Fibroblast of skin of abdomen (primary cell): ENCODE results near the gene HAND1. TPM values are rescaled to one million over a fixed set of nuclear protein-coding genes. Genes with fewer than 3 reads are reported as not detected.
"Not testable (repeated sequence)": the region's sequence is repeated elsewhere in the genome, so short reads cannot be mapped to it uniquely, and the experiment has no call there.

Experiments
- DNase-seq: peaks from one replicate; pipeline ENCODE4 v3.0.0-alpha.2; 2013
- polyA plus RNA-seq, 2 experiments: library from polyadenylated mRNA; unstranded; fragments of 120-200 nt; gene quantifications; one replicate each; pipeline ENCODE4 v1.2.1, GENCODE V29; 2013; ENCODE audit not compliant: insufficient read length in 2 of 2

Gene HAND1
- polyA plus RNA-seq (2013, experiment 1 of 2; ENCODE audit: insufficient read length), result 0.22 TPM
- 0.19 TPM for polyA plus RNA-seq (2013, experiment 2 of 2; ENCODE audit: insufficient read length)

- DNase-seq, result peak; percentile 31
Observed at GRCh38 chr5:154478224-154478565, at the start of gene HAND1. Gene HAND1, minus strand, starts transcription at chr5:154478227. Its CDS starts 219 bp downstream, at chr5:154478008.

- no peak for DNase-seq
Observed at GRCh38 chr5:154526231-154527226, 48.5 kb upstream of the HAND1 start.

- DNase-seq, result peak; percentile 10
Observed at GRCh38 chr5:154524859-154525258, 46.8 kb upstream of the HAND1 start.

GRCh38 chr5:154524181-154524580 is 46.2 kb upstream of the HAND1 start:
- no peak for DNase-seq

- DNase-seq, result no peak
Observed at GRCh38 chr5:154523709-154524108, 45.7 kb upstream of the HAND1 start.

GRCh38 chr5:154523104-154523503 is 45.1 kb upstream of the HAND1 start:
- no peak for DNase-seq

GRCh38 chr5:154522284-154522683 is 44.3 kb upstream of the HAND1 start:
- DNase-seq, result no peak

GRCh38 chr5:154521756-154522155 is 43.7 kb upstream of the HAND1 start:
- no peak for DNase-seq

GRCh38 chr5:154520861-154521453 is 42.9 kb upstream of the HAND1 start:
- DNase-seq, result no peak

GRCh38 chr5:154519359-154519758 is 41.3 kb upstream of the HAND1 start:
- no peak for DNase-seq

GRCh38 chr5:154518438-154518867 is 40.4 kb upstream of the HAND1 start:
- no peak for DNase-seq

GRCh38 chr5:154517810-154518437 is 39.9 kb upstream of the HAND1 start:
- no peak for DNase-seq

- DNase-seq, result no peak
Observed at GRCh38 chr5:154517181-154517580, 39.2 kb upstream of the HAND1 start.

- no peak for DNase-seq
Observed at GRCh38 chr5:154516475-154516874, 38.4 kb upstream of the HAND1 start.

- not testable (repeated sequence) for DNase-seq
Observed at GRCh38 chr5:154515488-154515887, 37.5 kb upstream of the HAND1 start.

GRCh38 chr5:154514331-154514730 is 36.3 kb upstream of the HAND1 start:
- no peak for DNase-seq

GRCh38 chr5:154513669-154514084 is 35.6 kb upstream of the HAND1 start:
- peak; percentile 58 for DNase-seq

GRCh38 chr5:154511984-154512383 is 34.0 kb upstream of the HAND1 start:
- DNase-seq, result no peak

GRCh38 chr5:154509784-154510555 is 31.9 kb upstream of the HAND1 start:
- DNase-seq, result peak; percentile 18

GRCh38 chr5:154508114-154508513 is 30.1 kb upstream of the HAND1 start:
- no peak for DNase-seq

GRCh38 chr5:154506716-154507080 is 28.7 kb upstream of the HAND1 start:
- no peak for DNase-seq

GRCh38 chr5:154506049-154506715 is 28.2 kb upstream of the HAND1 start:
- no peak for DNase-seq
